BLaER1 (cell line): ENCODE results near the gene PTPRG.
"Not testable (repeated sequence)": the region's sequence is repeated elsewhere in the genome, so short reads cannot be mapped to it uniquely, and the experiment has no call there.

Source experiments
- H3K27ac ChIP-seq: shearing (Covaris generic); formaldehyde crosslinking; 2 replicates; pipeline ENCODE4 v1.8.1; 2022
- H3K27me3 ChIP-seq: shearing (Covaris generic); formaldehyde crosslinking; 2 replicates; pipeline ENCODE4 v1.8.1; 2022
- H3K36me3 ChIP-seq: shearing (Covaris generic); formaldehyde crosslinking; 2 replicates; pipeline ENCODE4 v1.8.1; 2022
- H3K4me1 ChIP-seq: shearing (Covaris generic); formaldehyde crosslinking; 2 replicates; pipeline ENCODE4 v1.8.1; 2022
- H3K4me2 ChIP-seq: shearing (Covaris generic); formaldehyde crosslinking; 2 replicates; pipeline ENCODE4 v1.8.1; 2022
- H3K4me3 ChIP-seq: shearing (Covaris generic); formaldehyde crosslinking; 2 replicates; pipeline ENCODE4 v1.8.1; 2022
- H3K9ac ChIP-seq: shearing (Covaris generic); formaldehyde crosslinking; 2 replicates; pipeline ENCODE4 v1.8.1; 2022
- H3K9me3 ChIP-seq: shearing (Covaris generic); formaldehyde crosslinking; 2 replicates; pipeline ENCODE4 v1.8.1; 2022
- H4K20me1 ChIP-seq: shearing (Covaris generic); formaldehyde crosslinking; 2 replicates; pipeline ENCODE4 v1.8.1; 2022
- Cebpa-rat ChIP-seq: shearing (Covaris generic); IDR thresholded peaks from 2 replicates; pipeline ENCODE4 v1.8.1; 2022

PTPRG gene

GRCh38 chr3:61736506-61736905 is 175.1 kb downstream of the PTPRG start:
- H3K9me3 ChIP-seq: no peaks in the 10 kb centered on the region
- H3K36me3 ChIP-seq: no peaks in the 10 kb centered on the region
- no peak overlapping the region for H3K27ac ChIP-seq
- H3K27me3 ChIP-seq: no peaks in the 10 kb centered on the region
- no peaks in the 10 kb centered on the region for H4K20me1 ChIP-seq
- no peak overlapping the region for H3K9ac ChIP-seq
- H3K4me3 ChIP-seq: no peak overlapping the region
- no peak overlapping the region for H3K4me2 ChIP-seq
- TF ChIP-seq Cebpa-rat: no peak
- no peaks in the 10 kb centered on the region for H3K4me1 ChIP-seq

DNA sequence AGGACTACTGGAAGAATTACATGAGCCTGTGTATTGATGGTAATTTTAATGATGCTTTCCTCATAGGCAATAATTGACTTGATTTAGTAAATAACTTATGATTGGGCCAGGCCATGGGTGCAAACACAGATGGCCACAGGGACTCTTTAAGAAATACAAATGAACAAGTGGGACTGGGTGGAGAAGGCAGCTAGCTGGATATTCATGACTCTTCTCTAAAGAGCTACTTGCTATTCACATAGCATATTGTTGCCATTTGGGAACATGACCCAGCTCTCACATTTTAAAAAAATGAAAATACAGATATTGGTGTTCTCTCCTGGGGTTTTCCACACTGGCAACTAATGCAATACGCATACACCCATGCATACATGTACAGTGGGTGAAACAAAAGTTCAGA is 178.3 kb downstream of the PTPRG start:
- Histone ChIP-seq H3K4me1 (no peaks in the 10 kb centered on the region), H3K9me3 (no peaks in the 10 kb centered on the region), H3K27ac (no peak overlapping the region), H3K27me3 (no peaks in the 10 kb centered on the region), H3K4me2 (no peak overlapping the region), H3K9ac (no peak overlapping the region), H3K36me3 (no peaks in the 10 kb centered on the region), H3K4me3 (no peak overlapping the region), H4K20me1 (no peaks in the 10 kb centered on the region)
- no peak for TF ChIP-seq Cebpa-rat

GRCh38 chr3:61740494-61740893 is 179.1 kb downstream of the PTPRG start:
- H3K4me1 ChIP-seq: no peaks in the 10 kb centered on the region
- no peak overlapping the region for H3K27ac ChIP-seq
- no peak for TF ChIP-seq Cebpa-rat

GRCh38 chr3:61741551-61741950 is 180.2 kb downstream of the PTPRG start:
- H3K9me3 ChIP-seq: no peaks in the 10 kb centered on the region
- TF ChIP-seq Cebpa-rat: no peak
- H3K4me2 ChIP-seq: no peak overlapping the region
- H3K36me3 ChIP-seq: no peaks in the 10 kb centered on the region
- no peaks in the 10 kb centered on the region for H4K20me1 ChIP-seq
- no peak overlapping the region for H3K4me3 ChIP-seq
- no peak overlapping the region for H3K27ac ChIP-seq
- no peaks in the 10 kb centered on the region for H3K4me1 ChIP-seq
- H3K27me3 ChIP-seq: no peaks in the 10 kb centered on the region
- H3K9ac ChIP-seq: no peak overlapping the region

More at GRCh38 chr3:61740494-61740893, 179.1 kb downstream of the PTPRG start:
- no peaks in the 10 kb centered on the region for H4K20me1 ChIP-seq
- no peak overlapping the region for H3K4me3 ChIP-seq
- no peak overlapping the region for H3K4me2 ChIP-seq
- no peaks in the 10 kb centered on the region for H3K36me3 ChIP-seq
- H3K9ac ChIP-seq: no peak overlapping the region
- H3K9me3 ChIP-seq: no peaks in the 10 kb centered on the region
- no peaks in the 10 kb centered on the region for H3K27me3 ChIP-seq

DNA sequence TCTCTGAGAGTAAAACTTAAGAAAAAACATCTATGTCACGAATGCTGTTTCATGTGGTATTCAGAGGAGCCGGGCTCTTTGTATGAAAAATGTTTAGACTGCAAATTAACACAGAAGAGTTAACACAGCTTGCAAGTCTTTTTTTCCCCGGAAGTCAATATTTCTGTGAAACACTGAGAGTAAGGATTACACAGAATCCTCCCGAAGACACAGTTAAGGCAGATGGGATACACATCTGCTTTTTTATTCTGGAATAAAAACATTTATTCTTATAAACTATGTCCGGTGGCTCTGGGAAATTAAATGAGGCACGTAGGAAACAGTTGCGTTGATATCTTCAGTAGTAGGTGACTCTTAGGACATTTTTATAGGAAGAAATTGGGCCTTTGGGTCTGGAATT is 180.6 kb downstream of the PTPRG start:
- no peak for TF ChIP-seq Cebpa-rat
- Histone ChIP-seq H3K9ac (no peak overlapping the region), H3K4me2 (no peak overlapping the region), H3K27ac (no peak overlapping the region), H3K4me3 (no peak overlapping the region), H3K9me3 (no peaks in the 10 kb centered on the region), H3K4me1 (no peaks in the 10 kb centered on the region), H3K27me3 (no peaks in the 10 kb centered on the region), H4K20me1 (no peaks in the 10 kb centered on the region), H3K36me3 (no peaks in the 10 kb centered on the region)

DNA sequence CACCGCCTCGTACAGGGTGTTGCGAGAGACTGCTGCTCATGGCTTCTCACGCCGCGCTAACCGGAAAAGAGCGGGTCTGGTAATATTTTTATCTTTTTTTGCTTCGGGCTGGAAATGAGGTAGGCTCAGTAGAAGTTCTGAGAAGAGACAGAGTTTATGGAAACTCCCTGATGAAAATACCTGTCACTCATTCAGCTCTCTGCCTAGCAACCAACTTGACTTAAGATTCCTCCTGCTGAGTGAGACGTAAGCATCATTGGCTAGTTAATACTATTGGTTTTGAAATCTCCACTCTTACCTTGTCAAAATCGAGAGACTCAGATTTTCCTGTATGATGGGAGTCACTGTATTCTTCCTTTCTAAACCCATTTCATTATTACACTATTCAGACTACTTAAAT is 181.7 kb downstream of the PTPRG start:
- Histone ChIP-seq H4K20me1 (no peaks in the 10 kb centered on the region), H3K4me2 (no peak overlapping the region), H3K27ac (no peak overlapping the region), H3K4me3 (no peak overlapping the region), H3K27me3 (no peaks in the 10 kb centered on the region), H3K9me3 (no peaks in the 10 kb centered on the region), H3K9ac (no peak overlapping the region), H3K4me1 (no peaks in the 10 kb centered on the region), H3K36me3 (no peaks in the 10 kb centered on the region)
- TF ChIP-seq Cebpa-rat: no peak

- H3K4me3 ChIP-seq: no peak overlapping the region
- no peaks in the 10 kb centered on the region for H3K9me3 ChIP-seq
- no peak overlapping the region for H3K9ac ChIP-seq
- H4K20me1 ChIP-seq: no peaks in the 10 kb centered on the region
- no peaks in the 10 kb centered on the region for H3K36me3 ChIP-seq
- H3K4me1 ChIP-seq: no peaks in the 10 kb centered on the region
- no peaks in the 10 kb centered on the region for H3K27me3 ChIP-seq
- no peak overlapping the region for H3K4me2 ChIP-seq
- TF ChIP-seq Cebpa-rat: no peak
- no peak overlapping the region for H3K27ac ChIP-seq
Measured at GRCh38 chr3:61743686-61744242, 182.4 kb downstream of the PTPRG start.

- TF ChIP-seq Cebpa-rat: no peak
- no peak overlapping the region for H3K27ac ChIP-seq
- H3K27me3 ChIP-seq: no peaks in the 10 kb centered on the region
- no peak overlapping the region for H3K4me2 ChIP-seq
- H4K20me1 ChIP-seq: no peaks in the 10 kb centered on the region
- H3K4me1 ChIP-seq: no peaks in the 10 kb centered on the region
- no peaks in the 10 kb centered on the region for H3K9me3 ChIP-seq
- no peaks in the 10 kb centered on the region; the same call in 1 of the 2 replicates for H3K36me3 ChIP-seq
- no peak overlapping the region for H3K4me3 ChIP-seq
- H3K9ac ChIP-seq: no peak overlapping the region
Measured at GRCh38 chr3:61748288-61748687, 186.9 kb downstream of the PTPRG start.

DNA sequence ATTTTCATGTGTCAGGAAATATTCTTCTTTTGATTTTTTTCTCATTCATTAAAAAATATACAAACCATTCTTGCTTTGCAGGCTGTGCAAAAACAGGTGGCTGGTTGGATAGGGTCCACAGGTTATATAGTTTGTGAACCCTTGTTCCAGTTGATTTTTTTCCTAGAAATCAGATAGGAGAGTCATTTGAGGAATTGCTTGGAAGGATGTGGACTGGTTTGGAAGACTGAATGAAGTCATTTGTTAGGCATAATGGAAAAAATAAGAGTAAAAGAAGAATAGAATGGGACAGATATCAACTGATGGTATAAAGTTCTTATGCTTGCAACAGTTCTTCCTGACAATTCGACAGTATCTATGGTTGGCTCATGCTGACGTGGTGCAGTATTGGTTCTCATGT is 189.4 kb downstream of the PTPRG start:
- Histone ChIP-seq H3K27me3 (no peaks in the 10 kb centered on the region), H3K4me1 (no peaks in the 10 kb centered on the region), H3K27ac (no peak overlapping the region), H3K9me3 (no peaks in the 10 kb centered on the region), H3K36me3 (no peaks in the 10 kb centered on the region; the same call in 1 of the 2 replicates), H3K4me2 (no peak overlapping the region), H4K20me1 (no peaks in the 10 kb centered on the region), H3K9ac (no peak overlapping the region), H3K4me3 (no peak overlapping the region)
- no peak for TF ChIP-seq Cebpa-rat

- H3K4me2 ChIP-seq: no peak overlapping the region
- no peak for TF ChIP-seq Cebpa-rat
- H3K4me3 ChIP-seq: no peak overlapping the region
- H3K4me1 ChIP-seq: no peaks in the 10 kb centered on the region
- no peak overlapping the region for H3K27ac ChIP-seq
- no peak overlapping the region for H3K9ac ChIP-seq
- H3K36me3 ChIP-seq: peaks cover 11% of the 10 kb centered on the region; the same call in 1 of the 2 replicates
- no peaks in the 10 kb centered on the region for H4K20me1 ChIP-seq
- no peaks in the 10 kb centered on the region for H3K9me3 ChIP-seq
- H3K27me3 ChIP-seq: no peaks in the 10 kb centered on the region
Measured at GRCh38 chr3:61758839-61759238, 197.5 kb downstream of the PTPRG start.

- H3K27me3 ChIP-seq, H3K27ac ChIP-seq, H3K9me3 ChIP-seq, H3K4me3 ChIP-seq, H3K4me2 ChIP-seq, H3K9ac ChIP-seq, H3K4me1 ChIP-seq, H4K20me1 ChIP-seq: not testable (repeated sequence)
- peaks cover 11% of the 10 kb centered on the region; the same call in 1 of the 2 replicates for H3K36me3 ChIP-seq
Measured at GRCh38 chr3:61760783-61761182, 199.4 kb downstream of the PTPRG start.
